Measurements from ENCODE around the gene CDH4. TPM values are rescaled to one million over a fixed set of nuclear protein-coding genes. Genes with fewer than 3 reads are reported as not detected.

CDH4 gene
- total RNA-seq, 4 donors from 2014 or later, result not detected

DNA sequence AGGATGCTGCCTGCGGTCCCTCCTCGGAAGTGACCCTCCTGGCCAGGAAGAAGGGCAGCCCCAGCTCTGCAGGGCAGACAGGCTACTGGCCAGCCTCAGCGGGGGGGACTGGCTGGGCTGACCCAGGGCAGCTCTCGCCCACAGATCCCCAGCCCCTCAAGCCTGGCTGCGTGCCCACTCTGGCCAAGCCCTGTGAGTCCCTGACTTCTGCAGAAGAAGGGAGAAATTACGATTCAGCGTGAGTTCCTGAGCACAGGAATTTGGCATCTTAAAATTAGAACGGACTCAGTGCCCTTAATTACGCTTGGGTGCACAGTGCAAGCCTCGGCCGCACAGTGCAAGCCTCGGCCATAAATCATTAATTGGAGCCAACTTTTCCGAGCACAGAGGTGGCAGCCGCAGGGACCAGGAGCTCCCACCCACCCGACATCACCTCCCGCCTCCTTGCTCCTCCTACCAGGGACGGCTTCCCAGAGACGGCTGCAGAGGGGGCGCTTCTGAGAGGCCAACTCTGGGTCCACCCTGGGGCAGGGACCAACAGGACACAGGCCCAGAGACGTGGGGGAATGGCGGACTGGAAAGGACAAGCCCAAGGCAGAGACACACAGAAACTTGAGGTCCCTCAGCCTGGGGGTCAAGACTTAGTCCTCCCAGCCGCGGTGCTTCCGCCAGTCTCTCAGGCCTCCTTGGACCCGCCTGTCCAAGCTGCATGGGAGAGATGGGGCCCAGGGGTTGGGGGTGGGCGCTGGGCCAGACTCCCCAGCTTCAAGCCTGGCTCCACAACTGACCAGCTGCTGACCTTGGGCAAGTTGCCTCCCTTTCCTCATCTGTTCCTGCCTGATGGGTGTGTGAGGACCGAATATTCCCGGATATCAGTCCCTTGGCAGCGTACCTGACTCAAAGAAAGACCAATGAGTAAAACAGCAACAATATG lies 648.2 kb downstream of the CDH4 start:
- no peak for DNase-seq
- no peaks in the 10 kb centered on the region for H3K36me3 ChIP-seq
- WGBS, 2 donors (ENCODE audit: low coverage in 1 of 2), result 50 to 53% methylated on average over 13 to 26 of the region's 29 CpGs
- H3K4me3 ChIP-seq, result no peak overlapping the region
- H3K27me3 ChIP-seq, result peaks cover 33% of the 10 kb centered on the region
- H3K27ac ChIP-seq, result no peak overlapping the region
- in situ Hi-C loops (cut with MboI; ENCODE audit: low pct_ligation_motif_present in 1 of 4, low pct_unique_long_range_greater_than_20kb in 1 of 4, low sequenced_read_pairs in 3 of 4), result no loop called here
- intact Hi-C loops (cut with DNase I; ENCODE audit: low total_unique reads), result no loop called here
- no peaks in the 10 kb centered on the region for H3K9me3 ChIP-seq
- H3K4me1 ChIP-seq, result peaks cover 0 to 4% (median 0%) of the 10 kb centered on the region in 4 donors
- TF ChIP-seq EP300 (IDR thresholded peaks at IDR 0.05; ENCODE audit: low read depth), result no peak
- no peak for TF ChIP-seq POLR2AphosphoS5 (IDR thresholded peaks at IDR 0.05)
- TF ChIP-seq, protein P1, sequence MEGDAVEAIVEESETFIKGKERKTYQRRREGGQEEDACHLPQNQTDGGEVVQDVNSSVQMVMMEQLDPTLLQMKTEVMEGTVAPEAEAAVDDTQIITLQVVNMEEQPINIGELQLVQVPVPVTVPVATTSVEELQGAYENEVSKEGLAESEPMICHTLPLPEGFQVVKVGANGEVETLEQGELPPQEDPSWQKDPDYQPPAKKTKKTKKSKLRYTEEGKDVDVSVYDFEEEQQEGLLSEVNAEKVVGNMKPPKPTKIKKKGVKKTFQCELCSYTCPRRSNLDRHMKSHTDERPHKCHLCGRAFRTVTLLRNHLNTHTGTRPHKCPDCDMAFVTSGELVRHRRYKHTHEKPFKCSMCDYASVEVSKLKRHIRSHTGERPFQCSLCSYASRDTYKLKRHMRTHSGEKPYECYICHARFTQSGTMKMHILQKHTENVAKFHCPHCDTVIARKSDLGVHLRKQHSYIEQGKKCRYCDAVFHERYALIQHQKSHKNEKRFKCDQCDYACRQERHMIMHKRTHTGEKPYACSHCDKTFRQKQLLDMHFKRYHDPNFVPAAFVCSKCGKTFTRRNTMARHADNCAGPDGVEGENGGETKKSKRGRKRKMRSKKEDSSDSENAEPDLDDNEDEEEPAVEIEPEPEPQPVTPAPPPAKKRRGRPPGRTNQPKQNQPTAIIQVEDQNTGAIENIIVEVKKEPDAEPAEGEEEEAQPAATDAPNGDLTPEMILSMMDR (IDR thresholded peaks at IDR 0.05), result no peak
- no peak for TF ChIP-seq POLR2A (IDR thresholded peaks at IDR 0.05)

DNA sequence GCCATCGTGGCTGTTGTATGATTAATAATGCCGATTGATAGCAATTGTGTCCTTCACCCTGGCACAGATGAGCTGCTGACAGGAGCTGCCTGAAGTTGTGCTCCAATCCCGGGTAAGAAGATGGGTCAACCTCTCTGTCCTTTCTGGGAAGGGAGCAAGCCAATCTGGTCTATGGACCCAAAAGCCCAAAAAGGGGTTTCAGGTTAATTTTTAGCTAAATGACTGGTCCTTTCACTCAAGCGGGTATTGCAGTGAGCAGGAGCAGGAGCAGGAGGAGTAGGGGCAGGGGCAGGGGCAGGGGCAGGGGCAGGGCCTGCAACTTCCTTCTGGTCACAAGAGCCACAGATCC lies 648.9 kb downstream of the CDH4 start:
- no peak for DNase-seq
- Histone ChIP-seq H3K4me3 (no peak overlapping the region), H3K27me3 (peaks cover 29% of the 10 kb centered on the region), H3K9me3 (no peaks in the 10 kb centered on the region), H3K27ac (no peak overlapping the region), H3K36me3 (no peaks in the 10 kb centered on the region), H3K4me1 (peaks cover 0 to 4% (median 0%) of the 10 kb centered on the region in 4 donors)
- intact Hi-C loops (cut with DNase I; ENCODE audit: low total_unique reads) (no loop called here), in situ Hi-C loops (cut with MboI; ENCODE audit: low pct_ligation_motif_present in 1 of 4, low pct_unique_long_range_greater_than_20kb in 1 of 4, low sequenced_read_pairs in 3 of 4) (no loop called here)
- 47 to 70% methylated on average over 2 to 4 of the region's 4 CpGs for WGBS, 2 donors (ENCODE audit: low coverage in 1 of 2)
- TF ChIP-seq, protein P1 (IDR thresholded peaks at IDR 0.05), result no peak

DNA sequence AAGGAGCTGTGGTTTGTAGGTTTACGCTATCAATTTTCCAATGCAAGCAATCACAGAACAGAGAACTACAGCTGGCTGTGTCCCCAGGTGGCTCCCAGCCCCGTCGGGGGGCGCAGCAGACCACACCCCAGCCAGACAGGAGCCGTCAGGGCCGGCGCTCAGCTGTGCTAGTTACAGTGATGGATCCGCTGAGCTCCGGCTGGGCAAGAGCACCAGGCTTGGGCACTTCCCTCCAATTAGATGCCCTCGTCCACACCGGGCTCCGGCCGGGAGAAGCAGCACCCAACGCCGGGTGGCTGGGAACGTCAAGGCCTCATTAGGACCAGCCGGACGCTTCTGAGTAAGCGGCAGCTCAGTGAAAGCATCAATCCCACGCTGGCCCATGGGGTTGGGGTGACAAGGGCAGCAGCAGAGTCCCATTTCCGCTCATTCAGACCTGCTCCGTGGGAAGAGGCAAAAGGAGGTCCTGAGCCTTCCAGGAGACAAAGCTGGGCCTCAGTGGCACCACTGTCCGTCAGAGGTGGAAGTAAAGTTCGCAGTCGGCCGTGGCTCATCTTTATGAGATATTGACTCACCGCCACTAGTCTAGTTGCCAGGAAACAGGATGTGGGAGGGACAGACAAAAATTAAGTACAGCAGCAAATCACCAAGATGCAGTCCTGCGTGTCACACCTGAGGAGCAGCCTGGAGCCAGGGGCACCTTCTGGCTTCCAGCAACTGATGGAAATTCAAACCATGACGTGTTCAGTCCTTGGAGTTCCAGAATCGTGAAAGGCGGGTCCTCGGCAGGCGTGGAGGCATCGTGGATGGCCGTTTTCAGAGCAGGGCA lies 649.5 kb downstream of the CDH4 start:
- no peaks in the 10 kb centered on the region for H3K9me3 ChIP-seq
- H3K36me3 ChIP-seq, result no peaks in the 10 kb centered on the region
- in situ Hi-C loops (cut with MboI; ENCODE audit: low pct_ligation_motif_present in 1 of 4, low pct_unique_long_range_greater_than_20kb in 1 of 4, low sequenced_read_pairs in 3 of 4), result no loop called here
- intact Hi-C loops (cut with DNase I; ENCODE audit: low total_unique reads), result no loop called here
- no peak overlapping the region for H3K4me3 ChIP-seq
- peaks cover 0 to 4% (median 0%) of the 10 kb centered on the region in 4 donors for H3K4me1 ChIP-seq
- no peak for DNase-seq
- TF ChIP-seq POLR2A (IDR thresholded peaks at IDR 0.05) (no peak), EP300 (IDR thresholded peaks at IDR 0.05; ENCODE audit: low read depth) (no peak), POLR2AphosphoS5 (IDR thresholded peaks at IDR 0.05) (no peak)
- TF ChIP-seq, protein P1 (IDR thresholded peaks at IDR 0.05), result no peak
- H3K27me3 ChIP-seq, result peaks cover 23% of the 10 kb centered on the region
- WGBS, 2 donors (ENCODE audit: low coverage in 1 of 2), result 51 to 63% methylated on average over 9 to 31 of the region's 35 CpGs
- H3K27ac ChIP-seq, result no peak overlapping the region

DNA sequence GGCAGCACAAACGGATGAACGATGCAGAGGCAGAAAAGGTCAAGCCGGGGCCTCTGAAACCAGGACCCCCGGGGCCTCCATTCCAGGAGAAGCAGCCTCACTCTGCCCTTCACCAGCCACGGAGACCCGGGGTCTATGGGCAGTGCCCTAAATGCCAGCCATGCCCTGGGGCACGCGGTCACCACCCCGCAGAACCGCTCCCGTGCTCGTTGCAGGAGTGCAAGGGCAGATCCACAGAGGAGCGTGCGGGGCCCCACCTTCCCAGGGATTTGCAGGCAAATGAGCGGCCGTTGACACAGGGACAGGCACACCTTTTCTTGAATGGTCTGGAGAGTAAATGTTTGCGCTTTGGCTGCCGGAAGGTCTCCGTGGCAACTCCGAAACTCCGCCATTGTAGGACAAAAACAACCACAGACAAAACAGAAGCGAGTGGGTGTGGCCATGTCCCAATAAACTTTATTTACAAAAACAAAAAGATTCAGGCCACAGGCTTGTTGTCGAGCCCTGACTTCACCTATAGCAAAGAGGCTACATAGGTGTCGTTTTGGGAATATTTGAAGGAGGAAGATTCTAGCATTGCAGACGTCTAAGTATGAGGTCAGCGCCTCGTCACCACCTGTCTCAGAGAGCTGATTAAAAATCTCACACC lies 650.3 kb downstream of the CDH4 start:
- peak; percentile 42 for DNase-seq
- 55 to 60% methylated on average over 1 to 27 of the region's 27 CpGs for WGBS, 2 donors (ENCODE audit: low coverage in 1 of 2)
- Histone ChIP-seq H3K4me3 (no peak overlapping the region), H3K27me3 (peaks cover 21% of the 10 kb centered on the region), H3K27ac (no peak overlapping the region), H3K4me1 (peaks cover 0 to 4% (median 0%) of the 10 kb centered on the region in 4 donors), H3K36me3 (no peaks in the 10 kb centered on the region), H3K9me3 (no peaks in the 10 kb centered on the region)
- intact Hi-C loops (cut with DNase I; ENCODE audit: low total_unique reads) (no loop called here), in situ Hi-C loops (cut with MboI; ENCODE audit: low pct_ligation_motif_present in 1 of 4, low pct_unique_long_range_greater_than_20kb in 1 of 4, low sequenced_read_pairs in 3 of 4) (no loop called here)
- TF ChIP-seq POLR2A (IDR thresholded peaks at IDR 0.05), result no peak
- no peak for TF ChIP-seq EP300 (IDR thresholded peaks at IDR 0.05; ENCODE audit: low read depth)
- TF ChIP-seq, protein P1 (IDR thresholded peaks at IDR 0.05), result no peak
- TF ChIP-seq POLR2AphosphoS5 (IDR thresholded peaks at IDR 0.05), result no peak
